Thyroid gland (tissue), 4 donors: ENCODE measurements around the gene RUNX2. TPM values are rescaled to one million over a fixed set of nuclear protein-coding genes. Genes with fewer than 3 reads are reported as not detected.

Source experiments
- DNase-seq, 2 donors: peaks; one replicate each; pipeline ENCODE4 v3.0.0-alpha.2; 2019
- H3K27ac ChIP-seq, 3 donors: fragments of 200-600 bp; sonication (generic); 1 replicate in 2 of 3; 2 replicates in 1 of 3; pipeline ENCODE4 v1.5.1; 2016 to 2019; ENCODE audit warnings: mild to moderate bottlenecking in 1 of 3, moderate library complexity in 1 of 3
- H3K27me3 ChIP-seq: fragments of 200-600 bp; sonication (generic); one replicate; pipeline ENCODE4 v1.5.1; 2019
- H3K36me3 ChIP-seq, 2 donors: fragments of 200-600 bp; sonication (generic); one replicate each; pipeline ENCODE4 v1.5.1; 2016 to 2019
- H3K4me1 ChIP-seq, 2 donors: fragments of 200-600 bp; sonication (generic); one replicate each; pipeline ENCODE4 v1.5.1; 2017 to 2019
- H3K4me3 ChIP-seq, 3 donors: fragments of 200-600 bp; sonication (generic); replicated peaks in 1 of 3; 1 replicate in 2 of 3; 2 replicates in 1 of 3; pipeline ENCODE4 v1.5.1; 2016; ENCODE audit warnings: mild to moderate bottlenecking in 1 of 3
- H3K9me3 ChIP-seq: fragments of 200-600 bp; sonication (generic); one replicate; pipeline ENCODE4 v1.5.1; 2017
- CTCF ChIP-seq, 6 experiments: fragments of 200-600 bp in 3 of 6; fragments of 450-650 bp in 3 of 6; sonication (generic) in 3 of 6; IDR thresholded peaks; one replicate each; pipeline ENCODE4 v1.5.1; 2016 to 2019; ENCODE audit warnings: antibody characterized with exemption in 6 of 6, mild to moderate bottlenecking in 2 of 6, inconsistent platforms in 1 of 6, moderate library complexity in 1 of 6
- POLR2A ChIP-seq, 2 donors: fragments of 450-650 bp; IDR thresholded peaks; one replicate each; pipeline ENCODE4 v1.6.1; 2017; ENCODE audit warnings: antibody characterized with exemption in 2 of 2, mild to moderate bottlenecking in 2 of 2, moderate library complexity in 1 of 2
- whole genome bisulfite sequencing, 2 donors: methylation state at CpG; one replicate each; pipeline ENCODE4 v1.1.5; 2017; 5-methylcytosine and 5-hydroxymethylcytosine counted together
- intact Hi-C: fragments of 100-400 bp; cut with DNase I; formaldehyde crosslinking; loops from one replicate; pipeline ENCODE4 v1.15.1; 2023
- total RNA-seq, 4 donors: library from RNA; depleted of rRNA; stranded (reverse); fragments of >200 nt; gene quantifications; one replicate each; pipeline ENCODE4 v1.2.3, GENCODE V29; 2016

RUNX2 gene
- total RNA-seq, 4 donors from 2014 or later, result 1.6 to 4.2 (median 2.7) TPM

DNA sequence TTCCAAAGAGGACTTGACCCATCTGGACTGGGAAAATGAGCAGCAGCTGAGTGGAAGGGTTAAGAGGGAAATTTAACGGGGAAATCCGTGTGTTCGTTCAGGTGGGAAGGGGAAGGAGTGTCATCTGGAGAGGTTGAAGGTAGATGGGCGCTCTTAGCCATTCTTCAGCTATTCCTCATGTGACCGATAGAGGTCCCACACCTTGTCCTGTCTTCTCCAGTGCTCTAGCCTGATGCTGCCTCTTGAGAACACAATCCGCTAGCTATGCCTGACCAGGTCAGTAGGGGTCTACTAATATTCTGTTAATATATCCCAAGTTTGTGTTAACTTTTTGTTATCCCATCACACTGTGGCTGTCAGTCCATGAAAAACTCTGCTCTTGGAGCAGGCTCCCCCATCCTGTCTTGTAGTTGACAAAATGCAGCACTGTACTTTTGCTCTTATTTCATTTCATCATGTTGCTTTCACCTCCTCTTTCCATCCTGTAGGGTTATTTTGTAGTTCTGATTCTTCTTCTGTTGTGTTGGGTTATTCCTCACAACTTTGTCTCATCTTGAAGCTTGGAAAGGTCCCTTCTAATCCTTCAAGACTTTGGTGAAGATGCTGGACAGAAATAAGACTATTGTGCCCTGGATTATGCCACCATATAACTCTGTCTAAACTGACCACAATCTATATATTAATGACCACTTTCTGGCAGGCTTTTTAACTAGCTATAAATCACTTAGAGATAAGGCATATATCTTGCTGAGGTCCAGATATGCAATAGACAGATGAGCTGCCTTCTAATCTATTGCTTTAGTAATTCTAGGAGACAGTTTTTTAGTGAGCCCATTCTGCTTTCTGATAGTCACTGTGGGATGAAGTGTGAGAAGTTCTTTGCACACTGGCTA, 173.0 kb downstream of the RUNX2 start:
- Histone ChIP-seq H3K36me3 (no peaks in the 10 kb centered on the region), H3K4me1 (peaks cover 0 to 7% of the 10 kb centered on the region in 2 donors), H3K9me3 (no peaks in the 10 kb centered on the region), H3K27ac (no peak overlapping the region), H3K27me3 (no peaks in the 10 kb centered on the region), H3K4me3 (no peak overlapping the region)
- DNase-seq, result no peak
- TF ChIP-seq CTCF (IDR thresholded peaks at IDR 0.05) (no peak), POLR2A (IDR thresholded peaks at IDR 0.05) (no peak)
- intact Hi-C loops, result no loop called here
- WGBS, 2 donors, result 72 to 78% methylated on average over 6 of the region's 6 CpGs

GRCh38 chr6:45502456-45502855, 174.3 kb downstream of the RUNX2 start:
- no peak for DNase-seq
- Histone ChIP-seq H3K9me3 (no peaks in the 10 kb centered on the region), H3K4me1 (peaks cover 0 to 7% of the 10 kb centered on the region in 2 donors), H3K27ac (no peak overlapping the region), H3K36me3 (no peaks in the 10 kb centered on the region), H3K4me3 (no peak overlapping the region), H3K27me3 (no peaks in the 10 kb centered on the region)
- intact Hi-C loops, result no loop called here
- WGBS, 2 donors, result 83 to 93% methylated on average over 6 of the region's 6 CpGs
- TF ChIP-seq CTCF (IDR thresholded peaks at IDR 0.05) (no peak), POLR2A (IDR thresholded peaks at IDR 0.05) (no peak)

DNA sequence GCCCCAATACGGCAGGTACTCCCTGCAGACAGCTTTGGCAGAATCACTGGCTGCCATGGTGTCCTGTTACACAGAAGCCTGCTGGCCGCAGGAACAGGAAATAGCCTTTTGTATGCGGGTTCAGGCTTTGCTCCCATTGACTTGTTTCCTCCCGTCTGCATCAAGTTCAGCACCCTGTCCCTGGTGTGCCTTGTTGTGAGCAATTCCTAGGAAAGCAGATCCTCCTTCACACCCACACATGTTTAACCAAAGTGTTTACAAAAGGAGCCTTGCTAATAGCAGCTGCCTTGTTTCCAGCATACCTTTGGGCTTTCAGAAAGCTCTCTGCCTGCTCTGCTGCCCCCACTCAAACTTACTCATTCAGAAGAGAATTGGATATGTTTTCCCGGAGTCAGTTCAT, 176.8 kb downstream of the RUNX2 start:
- no peaks in the 10 kb centered on the region for H3K27me3 ChIP-seq
- intact Hi-C loops, result no loop called here
- no peak overlapping the region for H3K4me3 ChIP-seq
- H3K4me1 ChIP-seq, result peaks cover 0 to 7% of the 10 kb centered on the region in 2 donors
- H3K9me3 ChIP-seq, result no peaks in the 10 kb centered on the region
- WGBS, 2 donors, result 36% methylated on average over 5 of the region's 5 CpGs
- TF ChIP-seq CTCF (IDR thresholded peaks at IDR 0.05) (no peak), POLR2A (IDR thresholded peaks at IDR 0.05) (no peak)
- no peaks in the 10 kb centered on the region for H3K36me3 ChIP-seq
- peak; percentile 7 to 8 for DNase-seq
- H3K27ac ChIP-seq, result no peak overlapping the region

- TF ChIP-seq CTCF (IDR thresholded peaks at IDR 0.05), result no peak
- TF ChIP-seq POLR2A (IDR thresholded peaks at IDR 0.05), result no peak
- no peaks in the 10 kb centered on the region for H3K27me3 ChIP-seq
- no peaks in the 10 kb centered on the region for H3K9me3 ChIP-seq
- intact Hi-C loops, result no loop called here
- H3K4me3 ChIP-seq, result no peak overlapping the region
- WGBS, 2 donors, result 82 to 92% methylated on average over 2 of the region's 2 CpGs
- no peaks in the 10 kb centered on the region for H3K36me3 ChIP-seq
- H3K27ac ChIP-seq, result no peak overlapping the region
- DNase-seq, result no peak
- peaks cover 0 to 7% of the 10 kb centered on the region in 2 donors for H3K4me1 ChIP-seq
Observed at GRCh38 chr6:45505470-45505869, 177.3 kb downstream of the RUNX2 start.

- no peak overlapping the region for H3K27ac ChIP-seq
- WGBS, 2 donors, result 97 to 98% methylated on average over 3 of the region's 3 CpGs
- DNase-seq, result no peak
- H3K4me3 ChIP-seq, result no peak overlapping the region
- intact Hi-C loops, result no loop called here
- no peaks in the 10 kb centered on the region for H3K36me3 ChIP-seq
- no peaks in the 10 kb centered on the region for H3K27me3 ChIP-seq
- H3K9me3 ChIP-seq, result no peaks in the 10 kb centered on the region
- TF ChIP-seq CTCF (IDR thresholded peaks at IDR 0.05), result no peak
- TF ChIP-seq POLR2A (IDR thresholded peaks at IDR 0.05), result no peak
- H3K4me1 ChIP-seq, result peaks cover 0 to 7% of the 10 kb centered on the region in 2 donors
Observed at GRCh38 chr6:45507186-45507585, 179.1 kb downstream of the RUNX2 start.
